Neuron (in vitro differentiated cells): ENCODE results near the gene TSHZ2.
"Not testable (repeated sequence)": the region's sequence is repeated elsewhere in the genome, so short reads cannot be mapped to it uniquely, and the experiment has no call there.

Source experiments
- H2AFZ ChIP-seq: one replicate; pipeline ENCODE4 v1.6.1; 2013; ENCODE audit warnings: low read depth, mild to moderate bottlenecking, inconsistent platforms, low read length, moderate library complexity
- H3K27me3 ChIP-seq: one replicate; pipeline ENCODE4 v1.6.1; 2013; ENCODE audit warnings: low read length; ENCODE audit not compliant: insufficient read depth
- H3K36me3 ChIP-seq: one replicate; pipeline ENCODE4 v1.6.1; 2013; ENCODE audit warnings: low read length; ENCODE audit not compliant: insufficient read depth
- H3K4me1 ChIP-seq: one replicate; pipeline ENCODE4 v1.6.1; 2013; ENCODE audit warnings: low read length; ENCODE audit not compliant: insufficient read depth
- H3K4me3 ChIP-seq: 2 replicates; pipeline ENCODE4 v1.5.1; 2013; ENCODE audit warnings: mild to moderate bottlenecking, low read length, moderate library complexity
- H3K9me3 ChIP-seq: one replicate; pipeline ENCODE4 v1.6.1; 2013; ENCODE audit warnings: low read length

The TSHZ2 gene

GRCh38 chr20:53307964-53308597, 335.9 kb downstream of the TSHZ2 start:
- H3K36me3 ChIP-seq = no peaks in the 10 kb centered on the region
- H3K4me1 ChIP-seq = peaks cover 15% of the 10 kb centered on the region
- H3K9me3 ChIP-seq = no peaks in the 10 kb centered on the region
- no peak overlapping the region for H2AFZ ChIP-seq
- H3K4me3 ChIP-seq = no peak overlapping the region
- H3K27me3 ChIP-seq = no peaks in the 10 kb centered on the region

- Histone ChIP-seq H3K36me3 (no peaks in the 10 kb centered on the region), H3K4me1 (peaks cover 24% of the 10 kb centered on the region), H3K4me3 (no peak overlapping the region), H3K9me3 (no peaks in the 10 kb centered on the region), H3K27me3 (no peaks in the 10 kb centered on the region), H2AFZ (no peak overlapping the region)
Observed at GRCh38 chr20:53309515-53309914, 337.4 kb downstream of the TSHZ2 start.

- H3K27me3 ChIP-seq = no peaks in the 10 kb centered on the region
- H3K9me3 ChIP-seq = no peaks in the 10 kb centered on the region
- no peaks in the 10 kb centered on the region for H3K36me3 ChIP-seq
- no peak overlapping the region for H2AFZ ChIP-seq
- H3K4me1 ChIP-seq = peaks cover 42% of the 10 kb centered on the region
- H3K4me3 ChIP-seq = no peak overlapping the region
Observed at GRCh38 chr20:53312957-53313356, 340.8 kb downstream of the TSHZ2 start.

- Histone ChIP-seq H2AFZ (no peak overlapping the region), H3K36me3 (no peaks in the 10 kb centered on the region), H3K27me3 (no peaks in the 10 kb centered on the region), H3K9me3 (peaks cover 3% of the 10 kb centered on the region), H3K4me1 (peaks cover 35% of the 10 kb centered on the region), H3K4me3 (no peak overlapping the region)
Observed at GRCh38 chr20:53316206-53316937, 344.2 kb downstream of the TSHZ2 start.

GRCh38 chr20:53319200-53319599, 347.0 kb downstream of the TSHZ2 start:
- no peaks in the 10 kb centered on the region for H3K27me3 ChIP-seq
- peaks cover 3% of the 10 kb centered on the region for H3K9me3 ChIP-seq
- H3K4me3 ChIP-seq = no peak overlapping the region
- H3K36me3 ChIP-seq = no peaks in the 10 kb centered on the region
- H2AFZ ChIP-seq = no peak overlapping the region
- H3K4me1 ChIP-seq = peaks cover 22% of the 10 kb centered on the region

- Histone ChIP-seq H3K4me1 (peaks cover 22% of the 10 kb centered on the region), H3K4me3 (no peak overlapping the region), H2AFZ (no peak overlapping the region), H3K36me3 (no peaks in the 10 kb centered on the region), H3K27me3 (no peaks in the 10 kb centered on the region), H3K9me3 (peaks cover 3% of the 10 kb centered on the region)
Observed at GRCh38 chr20:53319716-53320115, 347.6 kb downstream of the TSHZ2 start.

- Histone ChIP-seq H3K27me3 (no peaks in the 10 kb centered on the region), H3K4me1 (peaks cover 21% of the 10 kb centered on the region), H2AFZ (no peak overlapping the region), H3K9me3 (peaks cover 3% of the 10 kb centered on the region), H3K4me3 (no peak overlapping the region), H3K36me3 (no peaks in the 10 kb centered on the region)
Observed at GRCh38 chr20:53320701-53321100, 348.5 kb downstream of the TSHZ2 start.

GRCh38 chr20:53321596-53321995, 349.4 kb downstream of the TSHZ2 start:
- H2AFZ ChIP-seq = no peak overlapping the region
- peaks cover 12% of the 10 kb centered on the region for H3K4me1 ChIP-seq
- no peaks in the 10 kb centered on the region for H3K27me3 ChIP-seq
- H3K9me3 ChIP-seq = peaks cover 3% of the 10 kb centered on the region
- no peaks in the 10 kb centered on the region for H3K36me3 ChIP-seq
- no peak overlapping the region for H3K4me3 ChIP-seq

- H3K9me3 ChIP-seq = peaks cover 3% of the 10 kb centered on the region
- H3K4me3 ChIP-seq = no peak overlapping the region
- no peak overlapping the region for H2AFZ ChIP-seq
- H3K27me3 ChIP-seq = no peaks in the 10 kb centered on the region
- H3K36me3 ChIP-seq = no peaks in the 10 kb centered on the region
- H3K4me1 ChIP-seq = peaks cover 8% of the 10 kb centered on the region
Observed at GRCh38 chr20:53322651-53323050, 350.5 kb downstream of the TSHZ2 start.

GRCh38 chr20:53323460-53323859, 351.3 kb downstream of the TSHZ2 start:
- H3K9me3 ChIP-seq, H2AFZ ChIP-seq, H3K4me3 ChIP-seq, H3K36me3 ChIP-seq, H3K27me3 ChIP-seq: not testable (repeated sequence)
- peaks cover 13% of the 10 kb centered on the region for H3K4me1 ChIP-seq

- no peaks in the 10 kb centered on the region for H3K36me3 ChIP-seq
- H3K4me3 ChIP-seq = no peak overlapping the region
- H3K9me3 ChIP-seq = no peaks in the 10 kb centered on the region
- H3K4me1 ChIP-seq = peaks cover 13% of the 10 kb centered on the region
- H2AFZ ChIP-seq = no peak overlapping the region
- H3K27me3 ChIP-seq = no peaks in the 10 kb centered on the region
Observed at GRCh38 chr20:53324816-53325215, 352.7 kb downstream of the TSHZ2 start.

GRCh38 chr20:53328961-53329360, 356.8 kb downstream of the TSHZ2 start:
- H3K4me3 ChIP-seq = no peak overlapping the region
- H3K4me1 ChIP-seq = peaks cover 30% of the 10 kb centered on the region
- no peak overlapping the region for H2AFZ ChIP-seq
- no peaks in the 10 kb centered on the region for H3K36me3 ChIP-seq
- H3K27me3 ChIP-seq = no peaks in the 10 kb centered on the region
- no peaks in the 10 kb centered on the region for H3K9me3 ChIP-seq

GRCh38 chr20:53329781-53330180, 357.6 kb downstream of the TSHZ2 start:
- Histone ChIP-seq H3K27me3 (no peaks in the 10 kb centered on the region), H3K36me3 (no peaks in the 10 kb centered on the region), H2AFZ (no peak overlapping the region)

More at GRCh38 chr20:53329781-53330180, 357.6 kb downstream of the TSHZ2 start:
- Histone ChIP-seq H3K4me1 (peaks cover 34% of the 10 kb centered on the region), H3K9me3 (no peaks in the 10 kb centered on the region), H3K4me3 (no peak overlapping the region)
